H9 (cell line): Measurements from ENCODE around the gene XDH. TPM values are rescaled to one million over a fixed set of nuclear protein-coding genes. Genes with fewer than 3 reads are reported as not detected.

ENCODE experiments used
- DNase-seq: peaks from one replicate; pipeline ENCODE4 v3.0.0-alpha.2; 2017
- H2AFZ ChIP-seq: one replicate; pipeline ENCODE4 v1.6.1; 2013; ENCODE audit warnings: mild to moderate bottlenecking, low read length, control low read depth, moderate library complexity
- H2AK5ac ChIP-seq: 2 replicates; pipeline ENCODE4 v1.6.1; 2013; ENCODE audit warnings: low read length, control low read depth, mixed read lengths; ENCODE audit not compliant: insufficient read length
- H2BK120ac ChIP-seq: one replicate; pipeline ENCODE4 v1.6.1; 2013; ENCODE audit warnings: low read depth, mild to moderate bottlenecking, low read length, control low read depth, inconsistent platforms; ENCODE audit not compliant: poor library complexity, severe bottlenecking
- H2BK12ac ChIP-seq: 2 replicates; pipeline ENCODE4 v1.6.1; 2013; ENCODE audit warnings: low read length, control low read depth, mixed read lengths, low read depth; ENCODE audit not compliant: insufficient read length
- H2BK15ac ChIP-seq: 2 replicates; pipeline ENCODE4 v1.6.1; 2013; ENCODE audit warnings: low read depth, low read length, control low read depth
- H2BK20ac ChIP-seq: one replicate; pipeline ENCODE4 v1.6.1; 2013; ENCODE audit warnings: low read depth, mild to moderate bottlenecking, low read length, control low read depth, inconsistent platforms; ENCODE audit not compliant: poor library complexity, severe bottlenecking
- H2BK5ac ChIP-seq: 2 replicates; pipeline ENCODE4 v1.6.1; 2013; ENCODE audit warnings: low read length, control low read depth, mixed read lengths; ENCODE audit not compliant: insufficient read length
- H3K14ac ChIP-seq: 2 replicates; pipeline ENCODE4 v1.6.1; 2013; ENCODE audit warnings: low read length, control low read depth; ENCODE audit not compliant: insufficient read depth
- H3K18ac ChIP-seq: 2 replicates; pipeline ENCODE4 v1.6.1; 2013; ENCODE audit warnings: low read depth, mild to moderate bottlenecking, mixed read lengths, low read length, control low read depth; ENCODE audit not compliant: insufficient read length
- H3K23ac ChIP-seq: 2 replicates; pipeline ENCODE4 v1.6.1; 2013; ENCODE audit warnings: low read length, control low read depth, mixed read lengths, low read depth; ENCODE audit not compliant: insufficient read length
- H3K23me2 ChIP-seq: 2 replicates; pipeline ENCODE4 v1.6.1; 2013; ENCODE audit warnings: low read depth, mild to moderate bottlenecking, mixed read lengths, low read length, control low read depth; ENCODE audit not compliant: insufficient read length, poor library complexity, severe bottlenecking
- H3K27ac ChIP-seq: 2 replicates; pipeline ENCODE4 v1.5.1; 2013; ENCODE audit warnings: low read length, control low read depth, mixed read lengths, low read depth; ENCODE audit not compliant: insufficient read length
- H3K27me3 ChIP-seq: 2 replicates; pipeline ENCODE4 v1.6.1; 2013; ENCODE audit warnings: low read length, control low read depth, inconsistent platforms; ENCODE audit not compliant: insufficient read depth
- H3K4ac ChIP-seq: 2 replicates; pipeline ENCODE4 v1.6.1; 2013; ENCODE audit warnings: low read depth, mild to moderate bottlenecking, control low read depth, inconsistent platforms, low read length, moderate library complexity
- H3K4me1 ChIP-seq: 2 replicates; pipeline ENCODE4 v1.6.1; 2013; ENCODE audit warnings: low read length, control low read depth, inconsistent platforms; ENCODE audit not compliant: insufficient read depth
- H3K4me2 ChIP-seq: 2 replicates; pipeline ENCODE4 v1.6.1; 2013; ENCODE audit warnings: low read length, control low read depth, mixed read lengths; ENCODE audit not compliant: insufficient read length, insufficient read depth
- H3K56ac ChIP-seq: 2 replicates; pipeline ENCODE4 v1.6.1; 2013; ENCODE audit warnings: low read depth, mild to moderate bottlenecking, mixed read lengths, low read length, control low read depth; ENCODE audit not compliant: insufficient read length
- H3K79me1 ChIP-seq: 2 replicates; pipeline ENCODE4 v1.6.1; 2013; ENCODE audit warnings: low read depth, mild to moderate bottlenecking, moderate library complexity, low read length, control low read depth, inconsistent platforms; ENCODE audit not compliant: insufficient read depth, poor library complexity, severe bottlenecking
- H3K79me2 ChIP-seq: 2 replicates; pipeline ENCODE4 v1.6.1; 2013; ENCODE audit warnings: low read length, control low read depth, inconsistent platforms; ENCODE audit not compliant: insufficient read depth
- H3K9ac ChIP-seq: 2 replicates; pipeline ENCODE4 v1.6.1; 2013; ENCODE audit warnings: low read length, control low read depth, mixed read lengths; ENCODE audit not compliant: insufficient read length; ENCODE audit errors: extremely low read depth
- H3K9me3 ChIP-seq: one replicate; pipeline ENCODE4 v1.6.1; 2013; ENCODE audit warnings: low read depth, low read length, inconsistent platforms; ENCODE audit not compliant: control insufficient read depth
- H3T11ph ChIP-seq: one replicate; pipeline ENCODE4 v1.6.1; 2013; ENCODE audit warnings: mild to moderate bottlenecking, low read length, control low read depth, inconsistent platforms
- H4K20me1 ChIP-seq: one replicate; pipeline ENCODE4 v1.6.1; 2013; ENCODE audit not compliant: control insufficient read depth, insufficient read length, insufficient read depth
- H4K5ac ChIP-seq: 2 replicates; pipeline ENCODE4 v1.6.1; 2013; ENCODE audit warnings: low read depth, mild to moderate bottlenecking, mixed read lengths, low read length, control low read depth; ENCODE audit not compliant: insufficient read length
- H4K8ac ChIP-seq: replicated peaks from 2 replicates; pipeline ENCODE4 v1.6.1; 2013; ENCODE audit warnings: low read length, control low read depth, mixed read lengths, low read depth; ENCODE audit not compliant: insufficient read length
- H4K91ac ChIP-seq: 2 replicates; pipeline ENCODE4 v1.6.1; 2013; ENCODE audit warnings: low read depth, mild to moderate bottlenecking, moderate library complexity, mixed read lengths, low read length, control low read depth; ENCODE audit not compliant: insufficient read length
- H3K27ac Mint-ChIP-seq, 3 experiments: 2 replicates in 2 of 3; 3 replicates in 1 of 3; pipeline ENCODE4 v1.8.0; 2020 to 2021; ENCODE audit warnings: mixed read lengths in 3 of 3, mild to moderate bottlenecking in 1 of 3, moderate library complexity in 1 of 3
- H3K27me3 Mint-ChIP-seq: 2 replicates; pipeline ENCODE4 v1.8.0; 2021; ENCODE audit warnings: low read depth, mild to moderate bottlenecking, moderate library complexity, mixed read lengths
- H3K36me3 Mint-ChIP-seq, 3 experiments: 2 replicates in 2 of 3; 3 replicates in 1 of 3; pipeline ENCODE4 v1.8.0; 2020 to 2021; ENCODE audit warnings: low read depth in 3 of 3, mixed read lengths in 3 of 3; ENCODE audit not compliant: insufficient read depth in 1 of 3
- H3K4me1 Mint-ChIP-seq, 2 experiments: 2 replicates each; pipeline ENCODE4 v1.8.0; 2020; ENCODE audit warnings: mixed read lengths in 2 of 2
- H3K4me3 Mint-ChIP-seq, 2 experiments: 2 replicates in 1 of 2; 3 replicates in 1 of 2; pipeline ENCODE4 v1.8.0; 2020 to 2021; ENCODE audit warnings: mild to moderate bottlenecking in 2 of 2, mixed read lengths in 2 of 2, moderate library complexity in 1 of 2
- H3K9me3 Mint-ChIP-seq, 2 experiments: 2 replicates in 1 of 2; 3 replicates in 1 of 2; pipeline ENCODE4 v1.8.0; 2020; ENCODE audit warnings: mild to moderate bottlenecking in 2 of 2, mixed read lengths in 2 of 2, moderate library complexity in 1 of 2
- CTCF ChIP-seq: fragments of 200-600 bp; sonication (generic); conservative IDR thresholded peaks from 3 replicates; pipeline ENCODE4 v1.8.0; 2021; ENCODE audit warnings: antibody characterized with exemption, mild to moderate bottlenecking
- WGBS: extraction: QIAGEN DNeasy Blood & Tissue Kit; methylation state at CpG from one replicate; pipeline ENCODE4 v1.1.7; 2013; ENCODE audit warnings: missing lambda C conversion rate, low lambda C conversion rate, mixed read lengths; ENCODE audit not compliant: insufficient read length; ENCODE audit errors: extremely low coverage; 5-methylcytosine and 5-hydroxymethylcytosine counted together
- total RNA-seq: library from RNA; stranded (reverse); gene quantifications from 2 replicates; pipeline ENCODE4 v1.2.1, GENCODE V29; 2021

Gene XDH
- total RNA-seq, 1 experiment from 2014 or later = 1.4 TPM

GRCh38 chr2:31299547-31299946 lies 115.0 kb downstream of the XDH start:
- H3K56ac ChIP-seq = no peak overlapping the region
- H2AK5ac ChIP-seq = no peak overlapping the region
- H2BK12ac ChIP-seq = no peak overlapping the region
- H3T11ph ChIP-seq = no peak overlapping the region
- no CpG with 5 or more reads among the region's 4 CpGs for WGBS
- Mint-ChIP-seq H3K4me1 (peaks cover 26 to 32% of the 10 kb centered on the region in 2 experiments), H3K36me3 (no peaks in the 10 kb centered on the region), H3K4me3 (no peak overlapping the region), H3K27me3 (no peaks in the 10 kb centered on the region), H3K27ac (peak overlapping the region in 2 of 3 experiments; percentile 2 to 56; a peak in 4 of 7 replicates), H3K9me3 (no peaks in the 10 kb centered on the region; a peak in 1 of 5 replicates)
- no peak overlapping the region for H2BK15ac ChIP-seq
- no peak overlapping the region for H4K5ac ChIP-seq
- no peaks in the 10 kb centered on the region for H3K79me2 ChIP-seq
- no peak overlapping the region for H2BK20ac ChIP-seq
- H4K91ac ChIP-seq = no peak overlapping the region
- no peak overlapping the region for H2AFZ ChIP-seq
- DNase-seq = no peak
- no peak overlapping the region for H3K4ac ChIP-seq
- no peak overlapping the region for H3K9ac ChIP-seq
- H3K27me3 ChIP-seq = no peaks in the 10 kb centered on the region
- H3K18ac ChIP-seq = no peak overlapping the region
- no peak overlapping the region for H3K23ac ChIP-seq
- H3K9me3 ChIP-seq = no peaks in the 10 kb centered on the region
- no peak overlapping the region for H3K4me2 ChIP-seq
- H3K27ac ChIP-seq = no peak overlapping the region
- no peak overlapping the region for H4K8ac ChIP-seq
- no peaks in the 10 kb centered on the region; the same call in 1 of the 2 replicates for H3K4me1 ChIP-seq
- TF ChIP-seq CTCF = no peak
- H2BK5ac ChIP-seq = no peak overlapping the region
- no peaks in the 10 kb centered on the region for H3K79me1 ChIP-seq
- H3K14ac ChIP-seq = no peak overlapping the region
- no peaks in the 10 kb centered on the region for H4K20me1 ChIP-seq
- no peak overlapping the region for H2BK120ac ChIP-seq
- H3K23me2 ChIP-seq = no peaks in the 10 kb centered on the region
